Endothelial cell of umbilical vein (primary cell): Measurements from ENCODE around the gene CTSZ.

Source experiments
- MYC ChIP-seq: IDR thresholded peaks from one replicate; pipeline ENCODE4 v1.6.1; 2011; ENCODE audit warnings: mild to moderate bottlenecking, low read depth, low read length
- POLR2A ChIP-seq: IDR thresholded peaks from 2 replicates; pipeline ENCODE4 v1.6.1; 2012; ENCODE audit warnings: low read depth, mild to moderate bottlenecking, control low read depth, low read length
- POLR2AphosphoS5 ChIP-seq: IDR thresholded peaks from 2 replicates; pipeline ENCODE4 v1.6.1; 2012; ENCODE audit warnings: low read depth, mild to moderate bottlenecking, control low read depth, low read length, moderate library complexity; ENCODE audit not compliant: insufficient read depth
- TF ChIP-seq, protein P1 (sequence below), 2 donors: IDR thresholded peaks; 1 replicate in 1 of 2; 2 replicates in 1 of 2; pipeline ENCODE4 v1.5.1; 2011; ENCODE audit warnings: low read length in 2 of 2, mild to moderate bottlenecking in 2 of 2, moderate library complexity in 2 of 2, control low read depth in 1 of 2, inconsistent platforms in 1 of 2, low read depth in 1 of 2; ENCODE audit not compliant: insufficient read depth in 1 of 2; ENCODE audit errors: extremely low read depth in 1 of 2

DNA sequence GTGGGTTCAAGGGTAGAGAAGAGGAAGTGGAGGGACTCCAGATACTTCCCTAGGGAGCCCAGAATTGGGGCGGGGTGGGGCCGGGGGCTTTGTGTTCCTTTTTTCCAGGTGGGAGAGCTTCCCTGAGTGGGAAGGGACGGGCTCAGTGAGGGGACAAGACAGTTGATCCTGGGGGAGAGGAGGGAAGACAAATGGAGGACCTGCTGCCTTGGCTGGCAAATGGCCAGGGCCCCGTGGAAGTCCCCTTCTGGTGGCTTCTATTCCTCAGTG is 2.6 kb downstream of the CTSZ start:
- TF ChIP-seq MYC: no peak
- TF ChIP-seq, protein P1, sequence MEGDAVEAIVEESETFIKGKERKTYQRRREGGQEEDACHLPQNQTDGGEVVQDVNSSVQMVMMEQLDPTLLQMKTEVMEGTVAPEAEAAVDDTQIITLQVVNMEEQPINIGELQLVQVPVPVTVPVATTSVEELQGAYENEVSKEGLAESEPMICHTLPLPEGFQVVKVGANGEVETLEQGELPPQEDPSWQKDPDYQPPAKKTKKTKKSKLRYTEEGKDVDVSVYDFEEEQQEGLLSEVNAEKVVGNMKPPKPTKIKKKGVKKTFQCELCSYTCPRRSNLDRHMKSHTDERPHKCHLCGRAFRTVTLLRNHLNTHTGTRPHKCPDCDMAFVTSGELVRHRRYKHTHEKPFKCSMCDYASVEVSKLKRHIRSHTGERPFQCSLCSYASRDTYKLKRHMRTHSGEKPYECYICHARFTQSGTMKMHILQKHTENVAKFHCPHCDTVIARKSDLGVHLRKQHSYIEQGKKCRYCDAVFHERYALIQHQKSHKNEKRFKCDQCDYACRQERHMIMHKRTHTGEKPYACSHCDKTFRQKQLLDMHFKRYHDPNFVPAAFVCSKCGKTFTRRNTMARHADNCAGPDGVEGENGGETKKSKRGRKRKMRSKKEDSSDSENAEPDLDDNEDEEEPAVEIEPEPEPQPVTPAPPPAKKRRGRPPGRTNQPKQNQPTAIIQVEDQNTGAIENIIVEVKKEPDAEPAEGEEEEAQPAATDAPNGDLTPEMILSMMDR (IDR thresholded peaks at IDR 0.05; ENCODE audit: extremely low read depth in 1 of 2, insufficient read depth in 1 of 2, low read depth in 1 of 2, low read length in 2 of 2): no peak
- TF ChIP-seq POLR2AphosphoS5: no peak
- no peak for TF ChIP-seq POLR2A
